ENCODE results near the gene MOK.

MOK gene

DNA sequence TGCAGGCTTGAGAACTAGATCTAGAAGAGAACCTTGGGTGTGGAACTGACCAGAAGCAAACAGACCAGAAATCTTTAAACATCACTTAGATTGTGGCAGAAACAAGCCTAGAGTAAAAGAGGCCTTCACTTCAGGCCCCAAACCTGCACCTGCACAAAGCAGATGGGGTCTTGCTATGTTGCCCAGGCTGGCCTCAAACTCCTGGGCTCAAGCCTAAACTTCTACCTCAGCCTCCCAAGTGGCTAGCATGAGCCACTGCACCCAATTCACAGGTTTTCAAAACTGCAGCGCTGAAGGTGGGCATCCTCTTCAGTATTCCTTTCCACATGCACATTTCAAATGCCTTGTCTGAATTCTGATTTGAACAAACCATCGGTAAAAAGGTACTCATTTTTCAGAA is 19.9 kb downstream of the MOK start:
- DNase-seq (ENCODE audit: low read depth in 2 of 2, low spot score in 1 of 2): no peak

DNA sequence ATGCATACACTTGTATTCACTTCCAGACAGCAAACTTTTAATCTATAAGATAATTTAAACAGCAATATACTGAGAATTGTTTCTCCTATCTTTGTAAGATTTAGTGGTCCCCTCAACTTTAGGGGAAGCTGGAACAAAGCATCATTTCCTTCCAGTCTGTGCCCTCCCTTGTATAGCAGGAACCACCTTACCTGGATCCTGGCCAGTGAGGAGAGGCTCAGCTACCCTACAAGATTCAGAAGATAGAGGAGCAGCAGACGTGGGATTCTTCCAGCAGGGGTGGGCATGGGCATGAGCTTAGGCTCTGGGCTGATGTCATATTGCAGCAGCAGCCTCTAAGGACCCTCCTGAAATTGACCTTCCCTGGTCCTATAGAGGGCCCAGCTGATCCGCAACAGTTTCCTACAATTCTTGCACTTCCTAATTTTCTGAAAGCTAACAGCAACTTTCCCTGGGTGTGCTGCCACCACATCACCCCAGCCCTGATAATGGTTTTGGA is 21.3 kb downstream of the MOK start:
- DNase-seq (ENCODE audit: low read depth in 2 of 2, low spot score in 1 of 2): no peak

DNA sequence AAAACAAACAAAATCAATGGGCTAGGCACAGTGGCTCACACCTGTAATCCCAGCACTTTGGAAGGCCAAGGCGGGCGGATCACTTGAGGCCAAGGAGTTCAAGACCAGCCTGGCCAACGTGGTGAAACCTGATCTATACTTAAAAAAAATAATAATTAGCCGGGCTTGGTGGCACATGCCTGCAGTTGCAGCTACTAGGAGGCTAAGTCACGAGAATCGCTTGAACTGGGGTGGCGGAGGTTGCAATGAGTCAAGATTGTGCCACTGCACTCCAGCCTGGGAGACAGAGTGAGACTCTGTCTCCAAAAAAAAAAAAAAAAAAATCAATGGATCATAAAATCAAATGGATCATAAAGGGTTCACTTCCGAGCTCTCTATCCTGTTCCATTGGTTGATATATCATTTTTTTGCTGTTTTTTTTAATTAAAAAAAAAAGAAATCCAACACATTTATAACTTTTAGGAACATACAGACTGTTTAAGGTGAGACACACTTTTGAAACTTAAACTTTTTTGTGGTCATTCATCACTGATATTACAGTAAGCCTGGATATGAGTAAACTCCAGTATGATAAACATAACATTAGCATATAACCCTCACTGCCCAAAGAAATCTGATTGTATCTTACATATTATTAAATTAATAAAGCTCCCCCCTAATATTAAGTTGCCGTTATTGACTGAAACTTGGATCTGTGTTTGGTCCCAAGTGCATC is 22.1 kb downstream of the MOK start:
- DNase-seq (ENCODE audit: low read depth in 2 of 2, low spot score in 1 of 2): no peak

DNA sequence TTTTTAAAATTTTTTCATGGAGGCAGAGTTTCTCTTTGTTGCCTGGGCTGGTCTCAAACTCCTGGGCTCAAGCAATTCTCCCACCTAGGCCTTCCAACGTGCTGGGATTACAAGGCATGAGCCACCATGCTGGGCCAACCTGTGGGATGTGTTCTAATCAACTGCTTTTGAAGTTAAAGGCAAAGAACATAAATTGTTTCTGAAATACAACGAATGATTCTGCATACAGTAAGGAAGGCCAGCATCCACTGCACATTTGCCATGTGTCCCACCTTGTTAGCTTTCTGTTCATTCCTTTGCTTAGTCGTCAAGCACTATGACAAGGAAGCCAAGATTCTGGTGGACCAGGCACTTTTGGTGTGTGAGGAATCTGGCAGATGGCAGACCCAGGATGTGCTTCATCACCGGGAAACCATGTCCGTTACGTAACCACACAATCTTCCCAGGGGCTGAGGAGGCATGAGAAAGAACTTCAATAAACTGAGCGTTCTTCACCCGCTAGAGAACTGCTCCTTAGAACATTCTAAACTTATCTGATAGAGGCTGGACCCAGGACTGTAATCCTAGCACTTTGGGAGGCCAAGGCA is 24.5 kb downstream of the MOK start:
- no peak for DNase-seq (ENCODE audit: low read depth in 2 of 2, low spot score in 1 of 2)

DNA sequence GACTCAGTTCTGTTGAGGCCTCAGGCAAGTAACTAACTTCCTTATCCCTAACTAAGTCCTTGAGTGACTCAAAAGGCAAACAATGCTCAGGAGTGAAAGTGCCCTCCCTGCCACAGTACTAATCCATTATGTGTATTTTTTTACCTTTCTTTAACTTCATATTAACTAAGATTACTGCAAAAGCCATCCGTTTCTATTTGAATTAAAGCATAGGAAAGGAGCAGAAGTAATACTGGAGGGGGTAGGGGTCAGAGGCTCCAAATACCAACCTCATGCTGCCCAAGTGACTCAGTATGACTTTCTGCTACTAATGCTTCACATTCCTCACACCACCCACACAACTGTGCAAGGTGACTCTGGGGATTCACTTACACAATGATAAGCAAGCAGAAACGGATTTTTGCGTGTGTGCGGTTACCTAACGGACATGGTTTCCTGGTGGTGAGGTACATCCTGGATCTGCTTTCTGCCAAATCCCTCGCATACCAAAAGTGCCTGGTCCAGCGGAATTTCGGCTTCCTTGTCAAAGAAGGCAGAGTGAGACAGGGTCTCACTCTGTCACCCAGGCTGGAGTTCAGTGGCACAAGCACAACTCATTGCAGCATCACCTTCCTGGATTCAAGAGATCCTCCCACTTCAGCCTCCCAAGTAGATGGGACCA is 25.1 kb downstream of the MOK start:
- DNase-seq (ENCODE audit: low read depth in 2 of 2, low spot score in 1 of 2): no peak

DNA sequence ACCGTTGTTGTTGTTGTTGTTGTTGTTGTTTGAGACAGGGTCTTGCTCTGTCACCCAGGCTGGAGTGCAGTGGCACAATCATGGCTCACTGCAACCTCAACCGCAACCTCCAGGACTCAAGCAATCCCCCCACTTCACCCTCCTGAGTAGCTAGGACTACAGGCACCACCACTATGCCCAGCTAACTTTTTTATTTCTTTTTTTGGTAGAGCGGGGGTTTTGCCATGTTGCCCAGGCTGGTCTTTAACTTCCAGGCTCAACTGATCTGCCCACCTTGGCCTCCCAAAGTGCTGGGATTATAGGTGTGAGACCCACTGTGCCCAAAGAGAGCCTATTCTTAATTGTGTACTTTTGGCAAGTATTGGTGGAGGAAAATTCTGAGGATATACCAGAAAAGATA is 25.7 kb downstream of the MOK start:
- no peak for DNase-seq (ENCODE audit: low read depth in 2 of 2, low spot score in 1 of 2)

DNA sequence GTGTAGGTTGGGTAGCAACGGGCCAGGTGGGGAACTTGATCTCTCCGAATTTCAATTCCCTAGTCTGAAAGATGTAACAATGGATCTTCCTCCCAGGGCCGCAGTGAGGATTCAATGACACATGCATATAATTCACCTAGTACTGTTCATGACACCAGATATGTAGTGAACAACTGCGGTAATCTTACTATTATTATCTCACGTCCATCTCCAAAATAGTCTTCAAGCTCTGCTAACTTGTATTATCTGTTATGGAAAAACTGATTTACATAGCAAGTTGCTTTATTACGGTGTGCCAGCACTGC is 26.4 kb downstream of the MOK start:
- no peak for DNase-seq (ENCODE audit: low read depth in 2 of 2, low spot score in 1 of 2)

DNA sequence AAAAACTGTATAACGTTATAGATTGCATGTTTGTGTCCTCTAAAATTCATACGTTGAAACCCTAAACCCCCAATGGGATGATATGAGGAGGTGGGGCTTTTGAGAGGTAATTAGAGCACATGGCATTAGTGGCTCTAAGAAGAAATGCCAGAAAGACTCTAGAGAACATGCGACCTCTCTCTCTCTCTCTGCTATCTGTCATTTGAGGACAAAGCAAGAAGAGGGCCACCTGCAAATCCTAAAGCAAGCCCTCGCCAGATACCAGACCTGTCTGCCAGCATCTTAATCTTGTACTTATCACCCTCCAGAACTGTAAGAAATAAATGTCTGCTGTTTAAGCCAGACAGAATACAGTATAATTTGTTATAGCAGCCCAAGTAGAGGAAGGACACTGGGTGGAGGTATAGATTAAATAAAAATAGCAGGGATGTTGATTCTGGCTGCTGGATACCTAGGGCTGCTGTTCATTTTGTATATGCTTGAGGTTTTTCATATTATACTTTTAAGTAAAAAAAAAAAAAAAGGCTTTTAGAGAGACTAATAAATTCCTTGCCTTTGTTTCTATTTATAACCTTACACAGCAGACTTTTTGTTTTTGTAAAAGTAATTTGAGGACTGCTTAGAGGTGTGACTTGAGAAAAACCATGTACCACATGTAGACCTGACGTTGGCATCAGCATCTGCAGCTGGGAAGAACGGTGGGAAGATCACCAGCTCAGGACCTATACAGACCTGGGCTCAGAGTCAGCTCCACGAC is 26.9 kb downstream of the MOK start:
- no peak for DNase-seq (ENCODE audit: low read depth in 2 of 2, low spot score in 1 of 2)

DNA sequence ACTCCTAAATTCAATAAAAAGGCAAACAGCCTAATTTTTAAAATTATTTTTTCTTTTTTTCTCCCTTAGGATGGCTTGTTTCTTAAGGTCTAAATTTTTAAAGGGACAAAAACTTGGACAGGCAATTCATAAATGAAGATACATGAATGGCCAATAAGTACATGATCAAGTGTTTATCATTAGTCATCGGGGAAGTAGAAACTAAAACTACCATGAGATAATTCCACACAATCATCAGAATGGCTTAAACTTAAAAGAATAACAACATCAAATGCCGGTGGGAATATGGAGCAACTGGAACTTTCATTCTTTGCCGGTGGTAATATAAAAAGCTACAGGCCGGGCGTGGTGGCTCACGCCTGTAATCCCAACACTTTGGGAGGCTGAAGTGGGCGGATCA is 29.1 kb downstream of the MOK start:
- DNase-seq (ENCODE audit: low read depth in 2 of 2, low spot score in 1 of 2): no peak

DNA sequence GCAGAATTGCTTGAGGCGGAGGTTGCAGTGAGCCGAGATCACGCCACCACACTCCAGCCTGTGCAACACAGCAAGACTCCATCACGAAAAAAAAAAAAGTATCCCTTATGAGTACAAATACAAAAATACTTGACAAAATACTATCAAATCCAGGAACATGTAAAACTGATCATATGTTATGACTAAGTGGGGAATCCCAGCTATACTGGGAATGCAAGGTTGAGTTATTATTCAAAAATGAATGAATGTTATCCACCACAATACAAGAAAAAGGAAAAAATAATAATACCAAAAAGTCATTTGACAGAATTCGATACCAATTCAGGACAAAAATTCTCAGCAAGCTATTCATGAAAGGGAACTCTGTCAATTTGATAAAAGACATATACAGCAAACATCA is 32.6 kb downstream of the MOK start:
- no peak for DNase-seq (ENCODE audit: low read depth in 2 of 2, low spot score in 1 of 2)

DNA sequence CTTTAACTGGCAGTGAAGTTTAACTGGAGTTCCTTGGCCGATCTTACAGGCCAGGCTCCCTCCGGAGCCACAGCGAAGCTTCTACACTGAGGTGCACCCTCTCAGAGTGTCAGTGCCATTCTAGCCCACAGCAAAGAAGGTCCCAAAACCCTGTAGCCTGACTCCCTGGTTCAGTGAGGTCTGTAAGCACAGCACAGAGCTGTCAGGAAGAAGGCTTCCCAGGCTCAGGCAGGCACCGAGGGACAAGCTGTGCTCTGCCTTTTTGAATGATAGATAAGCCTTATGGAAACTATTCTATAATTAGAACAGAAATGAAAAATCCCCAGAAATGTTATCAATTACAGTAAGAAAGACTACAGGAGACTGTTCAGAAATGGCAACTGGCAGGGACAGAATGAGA is 40.2 kb downstream of the MOK start:
- DNase-seq (ENCODE audit: low read depth in 2 of 2, low spot score in 1 of 2): no peak

DNA sequence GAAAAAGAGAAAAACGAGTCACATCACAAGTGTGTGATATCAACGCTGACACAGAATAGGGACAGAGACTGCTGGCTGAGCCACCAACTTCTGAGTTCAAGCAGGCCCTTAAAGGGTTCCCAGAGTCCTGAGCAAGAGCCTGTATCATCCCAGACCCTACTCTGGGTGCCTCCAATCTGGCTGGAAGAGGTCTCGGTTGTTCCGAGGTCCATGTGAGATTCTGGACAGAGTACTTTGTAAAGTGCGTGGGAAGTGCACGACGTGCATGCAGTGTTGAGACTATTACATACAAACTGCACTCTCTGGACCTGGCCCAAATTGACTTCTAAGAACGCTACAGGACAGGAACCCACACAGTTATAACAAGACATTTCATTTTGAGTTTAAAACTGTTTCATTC is 40.6 kb downstream of the MOK start:
- no peak for DNase-seq (ENCODE audit: low read depth in 2 of 2, low spot score in 1 of 2)

DNA sequence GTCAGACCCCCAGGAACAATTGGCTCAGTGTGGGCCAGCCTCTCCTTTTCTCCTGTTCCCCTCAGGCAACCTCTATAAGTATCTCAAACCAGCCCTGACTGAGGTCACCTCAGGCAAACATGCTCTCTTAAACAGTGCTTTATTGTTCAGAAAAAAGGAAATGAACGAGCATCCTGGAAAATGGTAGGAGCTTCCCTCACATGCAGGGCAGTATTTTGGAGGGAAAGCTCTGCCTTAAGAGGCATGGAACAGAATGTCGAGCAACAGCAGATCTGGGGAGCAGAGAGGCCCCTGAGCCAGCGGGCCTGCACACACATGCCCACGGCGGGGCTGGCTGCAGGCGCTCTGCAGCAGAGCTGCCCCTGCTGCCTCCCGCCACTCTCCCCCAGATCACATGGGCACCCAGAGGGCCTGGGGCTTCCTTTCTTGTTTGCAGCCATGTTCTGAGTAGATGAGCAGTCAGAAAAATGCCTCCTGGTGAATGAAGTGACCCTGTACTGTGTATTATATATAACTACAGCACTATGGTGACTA is 42.0 kb downstream of the MOK start:
- no peak for DNase-seq (ENCODE audit: low read depth in 2 of 2, low spot score in 1 of 2)

DNA sequence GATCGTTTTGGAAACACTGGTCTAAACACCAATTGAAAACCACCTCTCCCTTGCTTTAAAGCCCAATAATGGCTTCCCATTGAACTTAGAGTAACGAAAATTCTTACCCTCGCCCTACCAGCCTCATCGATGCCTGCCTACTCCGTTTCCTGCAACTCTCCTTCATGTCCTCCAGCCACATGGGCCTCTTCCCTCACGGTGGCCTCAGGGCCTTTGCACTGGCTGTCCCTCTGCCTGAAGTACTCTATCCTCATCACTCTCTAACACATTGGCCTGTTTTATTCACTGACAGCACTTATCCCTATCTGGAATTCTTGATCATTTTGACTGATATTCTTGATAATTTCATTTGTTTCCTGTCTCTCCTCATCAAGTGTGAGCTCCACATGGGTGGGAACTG is 46.8 kb downstream of the MOK start:
- no peak for DNase-seq (ENCODE audit: low read depth in 2 of 2, low spot score in 1 of 2)

DNA sequence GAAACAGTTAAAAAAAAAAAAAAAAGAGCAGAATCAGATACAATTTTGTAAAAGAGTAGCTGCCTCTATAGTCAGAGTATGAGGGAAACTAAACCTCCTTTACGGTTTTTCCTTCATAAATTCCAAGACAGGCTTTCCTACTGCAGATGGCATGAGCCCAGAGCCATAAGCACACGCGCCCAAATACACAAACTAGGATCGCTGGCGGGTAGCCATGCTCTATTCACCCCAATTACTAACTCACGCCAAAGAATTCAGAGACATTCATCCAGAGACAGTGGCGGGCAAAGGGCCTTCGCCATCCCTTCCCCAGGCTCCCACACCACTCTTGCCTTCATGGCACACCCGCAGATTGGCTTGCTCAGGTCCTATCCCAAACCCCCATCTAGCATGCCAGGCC is 48.2 kb downstream of the MOK start:
- no peak for DNase-seq (ENCODE audit: low read depth in 2 of 2, low spot score in 1 of 2)

DNA sequence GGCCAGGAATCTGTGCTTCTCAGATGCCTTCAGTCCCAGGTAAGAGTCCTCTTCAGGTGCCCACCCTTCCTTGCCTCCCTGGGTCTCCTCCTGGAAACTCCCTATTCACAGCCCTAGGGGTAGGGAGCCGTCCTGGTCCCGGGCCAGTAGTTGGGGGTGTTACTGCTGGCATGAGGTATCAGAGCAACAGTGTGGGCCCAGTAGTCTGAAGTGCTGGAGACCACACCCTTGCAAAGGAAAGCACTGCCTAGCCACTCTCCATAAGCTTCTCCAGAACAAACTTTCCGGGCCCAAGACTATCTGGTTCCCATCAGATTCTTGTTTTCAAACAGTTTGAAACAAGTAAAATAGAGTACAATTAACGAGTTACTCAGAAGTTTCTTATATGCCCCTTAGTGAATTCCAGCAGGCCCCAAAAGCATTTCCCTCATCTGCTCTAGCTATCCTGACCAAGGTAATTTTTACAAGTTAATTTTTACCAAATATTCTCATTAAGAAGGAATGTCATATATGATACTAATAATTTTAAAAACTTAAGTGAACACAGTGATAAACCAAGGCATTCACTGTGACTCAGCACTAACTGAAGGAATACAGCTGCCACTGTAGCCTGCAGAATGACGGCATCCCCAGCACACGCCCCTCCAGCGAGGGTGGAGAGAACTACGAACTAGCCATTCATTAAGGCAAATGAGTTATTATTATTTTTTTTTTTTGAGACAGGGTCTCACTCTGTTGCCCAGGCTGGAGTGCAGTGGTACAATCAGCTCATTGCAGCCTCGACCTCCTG is 49.4 kb downstream of the MOK start:
- DNase-seq (ENCODE audit: low read depth in 2 of 2, low spot score in 1 of 2): no peak

DNA sequence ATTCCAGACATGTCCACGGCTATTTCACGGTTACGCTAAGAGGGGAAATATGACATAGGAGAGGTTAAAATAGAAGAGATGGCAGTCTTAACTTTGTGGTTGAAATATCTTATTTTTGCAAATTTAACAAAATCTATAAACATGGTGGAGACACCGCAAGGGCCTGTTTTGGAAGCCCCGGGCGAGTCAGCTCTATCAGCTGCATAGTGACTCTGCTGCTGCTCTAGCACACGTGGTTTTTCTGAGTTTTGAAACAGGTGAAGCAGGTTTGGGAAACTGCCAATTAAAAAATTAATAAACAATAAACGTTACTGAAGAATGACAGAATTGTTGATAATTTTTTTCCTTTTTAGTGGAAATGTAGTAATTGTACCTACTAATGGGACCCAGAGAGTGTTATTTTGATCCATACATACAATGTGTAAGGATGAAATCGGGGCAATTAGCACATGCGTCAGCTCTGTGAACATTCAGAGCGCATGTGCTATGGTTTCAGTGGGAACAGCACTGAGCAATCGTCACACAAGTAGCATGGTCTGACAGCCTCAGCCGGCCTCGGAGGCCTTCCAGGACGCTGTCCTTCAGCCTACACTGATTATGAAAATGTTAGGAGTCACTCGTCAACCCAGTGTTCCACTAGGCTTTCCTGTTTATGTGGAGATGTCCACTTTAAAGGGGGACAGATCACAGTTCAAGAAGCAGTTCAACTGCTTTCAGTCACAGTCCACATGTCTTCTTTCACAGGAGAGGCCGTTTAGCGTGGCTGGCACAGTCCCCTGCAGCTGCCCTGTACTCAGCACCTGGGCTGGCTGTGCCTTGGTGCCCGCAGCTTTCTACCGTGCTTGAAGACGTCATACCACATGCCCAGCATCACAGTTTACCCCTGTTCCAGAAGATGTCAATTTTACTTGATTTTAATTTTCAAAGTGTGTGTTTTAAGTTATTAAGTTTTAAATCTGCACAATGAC is 51.8 kb downstream of the MOK start:
- no peak for DNase-seq (ENCODE audit: low read depth in 2 of 2, low spot score in 1 of 2)

DNA sequence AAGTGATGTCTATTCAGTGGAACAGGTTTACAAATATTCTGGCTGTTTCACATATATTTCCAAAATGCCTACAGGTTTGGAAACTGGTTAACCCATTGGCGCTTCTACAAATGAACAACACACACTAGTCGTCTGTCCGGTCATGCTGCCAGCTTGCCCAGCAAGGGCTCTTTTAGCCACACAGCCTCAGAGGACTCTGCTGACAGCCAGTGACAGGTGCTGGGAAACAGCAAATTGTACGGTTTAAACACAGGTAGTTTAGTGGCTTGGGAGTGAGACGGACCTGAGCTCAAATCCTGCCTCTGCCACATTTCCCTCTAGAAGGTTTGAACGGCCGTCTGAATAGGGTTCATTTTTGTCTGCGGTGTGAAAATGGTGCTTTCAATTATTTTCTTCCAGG is 53.8 kb downstream of the MOK start:
- no peak for DNase-seq (ENCODE audit: low read depth in 2 of 2, low spot score in 1 of 2)

DNA sequence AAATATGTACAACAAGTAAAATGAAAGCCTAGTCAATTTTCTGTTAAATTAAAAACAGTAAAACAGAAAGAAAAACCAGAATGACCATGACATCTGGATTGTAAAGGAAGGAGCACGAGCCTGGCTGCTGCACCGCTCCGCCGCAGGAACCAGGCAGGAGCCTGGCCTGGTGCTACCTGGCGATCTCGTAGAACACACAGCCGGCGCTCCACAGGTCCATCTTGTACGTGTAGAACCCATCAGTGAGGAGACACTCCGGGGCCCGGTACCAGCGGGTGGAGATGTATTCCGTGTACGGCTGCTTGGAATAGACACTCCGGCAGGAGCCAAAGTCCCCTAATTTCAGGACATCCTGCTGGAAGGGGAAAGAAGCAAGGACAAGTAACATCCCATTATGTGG is 54.3 kb downstream of the MOK start:
- no peak for DNase-seq (ENCODE audit: low read depth in 2 of 2, low spot score in 1 of 2)

DNA sequence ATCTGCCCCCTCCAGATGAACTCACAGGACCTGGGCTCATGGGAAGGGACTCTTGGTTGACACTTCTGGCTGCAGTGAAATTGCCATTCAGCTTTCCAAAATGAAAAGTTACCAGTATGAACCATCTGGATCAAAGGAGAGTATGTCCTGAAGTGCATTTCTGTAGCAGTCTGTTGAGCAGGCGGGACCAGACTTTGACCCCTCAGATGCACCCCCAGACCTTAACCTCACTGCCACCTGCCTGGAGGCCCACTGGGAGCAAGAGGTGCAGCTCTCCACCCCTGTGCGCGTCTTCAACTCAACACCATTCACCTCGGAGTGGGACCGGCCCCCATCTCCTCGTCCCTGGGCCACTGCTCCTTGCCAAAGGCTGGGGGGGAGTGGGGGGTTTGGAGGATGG is 55.0 kb downstream of the MOK start:
- no peak for DNase-seq (ENCODE audit: low read depth in 2 of 2, low spot score in 1 of 2)
